ENCODE measurements around the gene SLC25A24. TPM values are rescaled to one million over a fixed set of nuclear protein-coding genes. Genes with fewer than 3 reads are reported as not detected.

SLC25A24 gene
- total and polyA plus RNA-seq, 7 donors: 3.2 to 9.4 (median 6.8) TPM

DNA sequence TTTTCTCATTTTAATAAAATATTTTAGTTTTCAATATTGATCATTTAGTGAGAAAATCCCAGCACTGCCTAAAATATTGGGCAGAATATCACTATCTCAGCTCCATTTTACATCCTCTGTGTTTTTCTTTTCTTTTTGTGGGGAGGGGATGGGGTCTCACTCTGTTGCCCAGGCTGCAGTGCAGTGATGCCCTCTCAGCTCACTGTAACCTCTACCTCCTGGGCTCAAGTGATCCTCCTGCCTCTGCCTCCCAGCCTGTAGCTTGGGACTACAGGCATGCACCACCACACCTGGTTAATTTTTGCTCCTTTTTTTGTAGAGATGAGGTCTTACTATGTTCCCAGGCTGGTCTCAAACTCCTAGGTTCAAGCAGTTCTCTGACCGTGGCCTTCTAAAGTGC lies 76.1 kb downstream of the SLC25A24 start:
- H3K4me1 ChIP-seq: no peaks in the 10 kb centered on the region
- ATAC-seq (no peak), DNase-seq (no peak)
- H3K4me3 ChIP-seq: no peak overlapping the region
- no peaks in the 10 kb centered on the region for H3K27me3 ChIP-seq (ENCODE audit: insufficient read depth in 3 of 3, low read length in 2 of 3)
- intact Hi-C loops (cut with DNase I): loop anchor here (2.0 to 10.0 kb wide), 2 partner anchors 159 to 341 kb away; partner anchors contain the start of gene VAV3 (in 1 of the 2)
- H3K27ac ChIP-seq: no peak overlapping the region
- 88 to 94% (median 89%) methylated on average over 1 of the region's 1 CpG for WGBS, 3 donors
- H3K36me3 ChIP-seq (ENCODE audit: insufficient read depth in 1 of 2, low read depth in 1 of 2): no peaks in the 10 kb centered on the region
- TF ChIP-seq, protein P1, sequence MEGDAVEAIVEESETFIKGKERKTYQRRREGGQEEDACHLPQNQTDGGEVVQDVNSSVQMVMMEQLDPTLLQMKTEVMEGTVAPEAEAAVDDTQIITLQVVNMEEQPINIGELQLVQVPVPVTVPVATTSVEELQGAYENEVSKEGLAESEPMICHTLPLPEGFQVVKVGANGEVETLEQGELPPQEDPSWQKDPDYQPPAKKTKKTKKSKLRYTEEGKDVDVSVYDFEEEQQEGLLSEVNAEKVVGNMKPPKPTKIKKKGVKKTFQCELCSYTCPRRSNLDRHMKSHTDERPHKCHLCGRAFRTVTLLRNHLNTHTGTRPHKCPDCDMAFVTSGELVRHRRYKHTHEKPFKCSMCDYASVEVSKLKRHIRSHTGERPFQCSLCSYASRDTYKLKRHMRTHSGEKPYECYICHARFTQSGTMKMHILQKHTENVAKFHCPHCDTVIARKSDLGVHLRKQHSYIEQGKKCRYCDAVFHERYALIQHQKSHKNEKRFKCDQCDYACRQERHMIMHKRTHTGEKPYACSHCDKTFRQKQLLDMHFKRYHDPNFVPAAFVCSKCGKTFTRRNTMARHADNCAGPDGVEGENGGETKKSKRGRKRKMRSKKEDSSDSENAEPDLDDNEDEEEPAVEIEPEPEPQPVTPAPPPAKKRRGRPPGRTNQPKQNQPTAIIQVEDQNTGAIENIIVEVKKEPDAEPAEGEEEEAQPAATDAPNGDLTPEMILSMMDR (IDR thresholded peaks at IDR 0.05): no peak
- H3K9me3 ChIP-seq: no peaks in the 10 kb centered on the region

DNA sequence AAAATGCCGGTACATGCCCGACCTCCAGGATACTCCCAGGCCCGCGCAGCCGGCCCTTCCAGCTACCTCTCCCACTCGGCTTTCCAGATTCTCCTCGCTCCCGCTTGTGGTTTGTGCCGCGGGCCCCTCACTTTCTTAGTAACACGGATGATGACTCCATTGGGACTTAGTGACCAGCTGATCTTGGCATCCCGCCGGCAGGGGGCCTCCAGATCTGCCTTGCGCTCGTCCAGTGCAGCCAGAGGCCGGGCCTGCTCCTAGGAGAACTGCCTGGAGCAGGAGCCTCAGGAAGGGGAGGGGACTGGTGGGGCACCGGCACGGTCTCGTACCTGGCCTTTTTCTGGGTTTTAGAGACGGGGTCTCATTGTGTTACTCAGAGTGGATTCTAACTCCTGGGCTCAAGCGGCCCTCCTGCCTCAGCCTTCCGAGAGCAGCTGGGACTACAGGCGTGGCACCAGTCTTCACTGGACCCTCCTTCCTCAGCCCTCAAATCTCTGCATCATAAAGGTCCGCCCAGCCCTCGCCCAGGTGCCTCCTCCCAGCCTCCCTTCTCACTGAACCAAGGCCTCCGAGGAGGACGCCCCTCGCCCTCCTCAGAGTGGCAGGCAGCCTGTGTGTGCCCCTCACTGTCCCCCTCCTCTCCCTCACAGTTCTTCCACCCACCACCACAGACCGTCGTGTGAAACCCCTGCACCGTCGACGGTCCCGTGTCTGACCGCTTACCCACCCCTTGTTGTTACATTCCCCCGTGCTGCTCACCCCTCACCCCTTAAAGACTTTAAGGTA lies 78.6 kb downstream of the SLC25A24 start:
- DNase-seq (peak; percentile 31 to 61), ATAC-seq (no peak)
- TF ChIP-seq, protein P1 (IDR thresholded peaks at IDR 0.05): no peak

DNA sequence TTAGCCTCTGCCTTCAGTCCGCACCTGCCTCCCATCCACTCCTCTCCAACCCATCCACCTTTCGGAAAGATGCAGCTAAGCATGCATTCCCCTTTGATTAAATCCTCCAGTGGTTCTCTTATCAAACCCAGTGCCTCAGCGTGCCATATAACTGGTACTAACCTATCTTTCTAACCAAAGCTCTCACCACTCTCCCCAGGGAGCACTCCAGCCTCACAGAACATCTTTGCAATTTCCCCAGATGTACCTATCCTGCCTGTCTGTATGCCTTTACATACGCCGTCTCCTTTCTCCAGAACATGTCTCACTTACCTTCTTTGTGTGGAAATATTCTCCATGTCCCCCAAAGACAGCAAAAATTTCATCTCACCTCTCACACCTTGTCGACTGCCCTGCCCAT lies 80.0 kb downstream of the SLC25A24 start:
- Histone ChIP-seq H3K4me3 (no peak overlapping the region), H3K9me3 (no peaks in the 10 kb centered on the region), H3K36me3 (ENCODE audit: insufficient read depth in 1 of 2, low read depth in 1 of 2) (no peaks in the 10 kb centered on the region), H3K27me3 (ENCODE audit: insufficient read depth in 3 of 3, low read length in 2 of 3) (no peaks in the 10 kb centered on the region), H3K27ac (no peak overlapping the region), H3K4me1 (no peaks in the 10 kb centered on the region)
- DNase-seq: no peak
- ATAC-seq: no peak
- intact Hi-C loops (cut with DNase I): loop anchor here in 1 of 2 donors (10.0 kb wide), 1 partner anchor 155 kb away; the partner anchor contains the start of gene VAV3
- WGBS, 3 donors: 93 to 96% (median 94%) methylated on average over 6 of the region's 6 CpGs
- TF ChIP-seq, protein P1 (IDR thresholded peaks at IDR 0.05): no peak

More for the DNA sequence above, 78.6 kb downstream of the SLC25A24 start:
- intact Hi-C loops (cut with DNase I): loop anchor here in 1 of 2 donors (10.0 kb wide), 1 partner anchor 157 kb away; the partner anchor contains the start of gene VAV3
- Histone ChIP-seq H3K27ac (no peak overlapping the region), H3K4me1 (no peaks in the 10 kb centered on the region), H3K36me3 (ENCODE audit: insufficient read depth in 1 of 2, low read depth in 1 of 2) (no peaks in the 10 kb centered on the region), H3K4me3 (no peak overlapping the region), H3K27me3 (ENCODE audit: insufficient read depth in 3 of 3, low read length in 2 of 3) (no peaks in the 10 kb centered on the region), H3K9me3 (no peaks in the 10 kb centered on the region)
- 68 to 74% (median 70%) methylated on average over 33 of the region's 36 CpGs for WGBS, 3 donors

DNA sequence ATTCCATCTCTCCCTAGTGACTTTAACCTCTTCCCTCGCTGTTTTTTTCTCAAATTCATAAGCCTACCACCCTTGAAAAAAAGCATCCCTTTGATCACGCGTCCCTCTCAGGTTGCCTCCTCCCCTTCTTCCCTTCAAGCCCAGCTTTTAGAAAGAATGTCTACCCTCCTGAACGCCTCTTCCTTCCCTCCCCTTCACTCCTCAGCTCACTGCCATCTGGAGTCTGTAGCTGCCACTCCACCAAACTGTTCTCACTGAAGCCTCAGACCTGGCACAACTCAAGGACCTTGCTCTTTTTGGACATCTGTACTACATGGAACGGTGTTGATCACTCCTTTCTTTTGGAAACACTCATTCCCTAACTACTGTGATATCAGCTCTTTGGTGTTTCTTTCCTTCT lies 80.6 kb downstream of the SLC25A24 start:
- no peaks in the 10 kb centered on the region for H3K36me3 ChIP-seq (ENCODE audit: insufficient read depth in 1 of 2, low read depth in 1 of 2)
- H3K4me1 ChIP-seq: no peaks in the 10 kb centered on the region
- TF ChIP-seq, protein P1 (IDR thresholded peaks at IDR 0.05): no peak
- H3K4me3 ChIP-seq: no peak overlapping the region
- H3K9me3 ChIP-seq: no peaks in the 10 kb centered on the region
- no peak for DNase-seq
- no peak for ATAC-seq
- no peaks in the 10 kb centered on the region for H3K27me3 ChIP-seq (ENCODE audit: insufficient read depth in 3 of 3, low read length in 2 of 3)
- WGBS, 3 donors: 52 to 59% (median 54%) methylated on average over 5 of the region's 5 CpGs
- intact Hi-C loops (cut with DNase I): loop anchor here in 1 of 2 donors (5.0 kb wide), 1 partner anchor 247 kb away; no protein-coding TSS in a partner anchor
- no peak overlapping the region for H3K27ac ChIP-seq

Data from psoas muscle (tissue), 8 donors.